Right lobe of liver (tissue), 4 donors: Measurements from ENCODE around the gene CCDC112.

Experiments
- CTCF ChIP-seq, 4 donors: fragments of 200-600 bp in 3 of 4; fragments of 450-650 bp in 1 of 4; IDR thresholded peaks; one replicate each; pipeline versions ENCODE4 v1.5.1 to v1.8.0; 2016 to 2022; ENCODE audit warnings: antibody characterized with exemption in 4 of 4, mild to moderate bottlenecking in 2 of 4
- POLR2A ChIP-seq: fragments of 450-650 bp; IDR thresholded peaks from one replicate; pipeline ENCODE4 v1.6.1; 2017; ENCODE audit warnings: antibody characterized with exemption, mild to moderate bottlenecking
- donor health status: DM: no; HTN: no; CAD: no.
- donor health status: DM: no; HTN: no; CAD: no.
- donor health status: DM: no; HTN: yes; CAD: no.

GRCh38 chr5:115342590-115343377, 46.3 kb upstream of the CCDC112 start:
- TF ChIP-seq CTCF (IDR thresholded peaks at IDR 0.05) (no peak), POLR2A (no peak)
